ENCODE measurements around the gene AHR.

DNA sequence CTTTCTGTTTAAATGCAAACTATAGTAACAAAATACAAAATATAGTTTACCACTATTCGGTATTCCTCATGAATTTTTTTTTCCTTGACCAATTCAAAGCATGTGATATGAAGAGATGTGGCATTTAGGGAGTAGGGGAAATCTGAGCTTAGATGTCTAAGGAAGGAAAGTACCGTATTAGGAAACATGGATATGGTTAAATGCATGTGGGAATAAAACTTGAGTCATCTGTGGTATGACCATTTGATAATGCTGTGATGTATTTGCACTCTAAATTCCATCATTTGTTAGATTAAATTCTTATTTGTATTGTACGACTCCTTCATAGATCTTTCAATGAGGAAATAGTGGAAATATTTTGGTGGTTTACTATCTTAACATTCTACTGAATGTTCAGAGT lies 19.7 kb downstream of the AHR start:
- TF ChIP-seq EP300 (IDR thresholded peaks at IDR 0.05) (no peak), POLR2A (IDR thresholded peaks at IDR 0.05) (no peak), POLR2AphosphoS5 (IDR thresholded peaks at IDR 0.05) (no peak)
- TF ChIP-seq, protein P1, sequence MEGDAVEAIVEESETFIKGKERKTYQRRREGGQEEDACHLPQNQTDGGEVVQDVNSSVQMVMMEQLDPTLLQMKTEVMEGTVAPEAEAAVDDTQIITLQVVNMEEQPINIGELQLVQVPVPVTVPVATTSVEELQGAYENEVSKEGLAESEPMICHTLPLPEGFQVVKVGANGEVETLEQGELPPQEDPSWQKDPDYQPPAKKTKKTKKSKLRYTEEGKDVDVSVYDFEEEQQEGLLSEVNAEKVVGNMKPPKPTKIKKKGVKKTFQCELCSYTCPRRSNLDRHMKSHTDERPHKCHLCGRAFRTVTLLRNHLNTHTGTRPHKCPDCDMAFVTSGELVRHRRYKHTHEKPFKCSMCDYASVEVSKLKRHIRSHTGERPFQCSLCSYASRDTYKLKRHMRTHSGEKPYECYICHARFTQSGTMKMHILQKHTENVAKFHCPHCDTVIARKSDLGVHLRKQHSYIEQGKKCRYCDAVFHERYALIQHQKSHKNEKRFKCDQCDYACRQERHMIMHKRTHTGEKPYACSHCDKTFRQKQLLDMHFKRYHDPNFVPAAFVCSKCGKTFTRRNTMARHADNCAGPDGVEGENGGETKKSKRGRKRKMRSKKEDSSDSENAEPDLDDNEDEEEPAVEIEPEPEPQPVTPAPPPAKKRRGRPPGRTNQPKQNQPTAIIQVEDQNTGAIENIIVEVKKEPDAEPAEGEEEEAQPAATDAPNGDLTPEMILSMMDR (IDR thresholded peaks at IDR 0.05), result no peak

Data from stomach (tissue), 4 donors.